Measurements from ENCODE around the gene NXF3.
"Not testable (repeated sequence)": the region's sequence is repeated elsewhere in the genome, so short reads cannot be mapped to it uniquely, and the experiment has no call there.

Gene NXF3

DNA sequence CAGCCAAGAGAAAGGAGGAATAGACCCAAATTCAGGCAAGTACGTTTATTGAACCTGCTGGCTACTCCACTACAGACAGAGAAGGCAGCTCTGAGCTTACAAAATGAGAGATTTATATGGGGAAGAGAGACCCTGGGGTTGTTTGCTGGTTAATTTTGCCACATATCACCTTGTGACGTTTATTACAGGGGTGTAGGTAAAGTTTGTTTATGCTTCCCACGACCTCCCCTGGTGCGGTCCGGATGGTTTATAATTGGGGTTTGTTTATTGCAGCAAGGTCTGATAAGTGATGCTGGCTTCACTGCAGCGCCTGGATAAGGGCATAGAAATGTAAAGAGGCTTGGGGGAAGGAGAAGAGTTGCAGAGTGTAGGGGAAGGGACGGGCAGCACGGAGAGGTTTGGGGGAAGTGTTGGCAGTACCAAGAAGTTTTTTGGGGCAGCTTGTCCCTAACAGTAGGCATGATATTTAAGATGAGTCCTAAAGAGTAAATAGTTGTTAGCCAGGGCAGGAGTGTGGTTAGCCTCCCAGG is 41.6 kb downstream of the NXF3 start:
- no peak for DNase-seq (ENCODE audit: low read depth in 2 of 2)

DNA sequence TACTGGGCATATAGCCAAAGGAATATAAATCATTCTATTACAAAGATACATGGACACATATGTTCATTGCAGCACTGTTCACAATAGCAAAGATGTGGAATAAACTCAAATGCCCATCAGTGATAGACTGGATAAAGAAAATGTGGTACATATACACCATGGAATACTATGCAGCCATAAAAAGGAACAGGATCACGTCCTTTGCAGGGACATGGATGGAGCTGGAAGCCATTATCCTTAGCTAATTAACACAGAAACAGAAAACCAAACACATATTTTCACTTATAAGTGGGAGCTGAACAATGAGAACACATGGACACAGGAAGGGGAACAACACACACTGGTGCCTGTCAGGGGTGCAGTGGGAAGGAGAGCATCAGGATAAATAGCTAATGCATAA is 59.6 kb downstream of the NXF3 start:
- DNase-seq (ENCODE audit: low read depth in 2 of 2), result not testable (repeated sequence)

All from fibroblast of skin of left quadriceps (primary cell).